OCI-LY7 (cell line): ENCODE measurements around the gene APLP2. TPM values are rescaled to one million over a fixed set of nuclear protein-coding genes. Genes with fewer than 3 reads are reported as not detected.

Experiments used
- BruUV-seq: library from RNA; stranded (reverse); fragments of 400-500 nt; replicated peaks from 2 replicates; lab custom pipeline; 2021; lab: Mats Ljungman, UMichigan
- CTCF ChIA-PET: fragments of 300-600 bp; sonication (Branson Sonifier 250); formaldehyde crosslinking; loops from one replicate; lab custom pipeline; 2022; ENCODE audit warnings: antibody characterized with exemption; ENCODE audit not compliant: unreplicated experiment; lab: Charles Lee
- POLR2A ChIA-PET: fragments of 300-600 bp; sonication (Branson Sonifier 250); formaldehyde crosslinking; loops from one replicate; lab custom pipeline; 2022; ENCODE audit warnings: antibody characterized with exemption; lab: Charles Lee
- DNase-seq: peaks from one replicate; pipeline ENCODE4 v3.0.0-alpha.2; 2015; ENCODE audit warnings: low spot score
- H2AFZ ChIP-seq: fragments of 200-600 bp; sonication (generic), shearing (Covaris generic); 2 replicates; pipeline ENCODE4 v1.6.1; 2014; ENCODE audit warnings: mild to moderate bottlenecking, antibody characterized with exemption, low read length, moderate library complexity
- H3K27ac ChIP-seq: fragments of 200-600 bp; sonication (generic); 2 replicates; pipeline ENCODE4 v1.5.1; 2014; ENCODE audit warnings: mixed run types, low read depth, mild to moderate bottlenecking, moderate library complexity, low read length, inconsistent platforms; ENCODE audit not compliant: poor library complexity, severe bottlenecking
- H3K36me3 ChIP-seq: fragments of 200-600 bp; sonication (generic); 2 replicates; pipeline ENCODE4 v1.6.1; 2014; ENCODE audit warnings: mild to moderate bottlenecking, antibody characterized with exemption, low read length, moderate library complexity, mixed read lengths; ENCODE audit not compliant: insufficient read depth
- H3K4me1 ChIP-seq: fragments of 200-600 bp; sonication (generic); 2 replicates; pipeline ENCODE4 v1.5.1; 2014; ENCODE audit warnings: mild to moderate bottlenecking, low read length; ENCODE audit not compliant: insufficient read depth, poor library complexity, severe bottlenecking
- H3K4me2 ChIP-seq: fragments of 200-600 bp; sonication (generic); 2 replicates; pipeline ENCODE4 v1.6.1; 2014; ENCODE audit warnings: mild to moderate bottlenecking, low read length
- H3K4me3 ChIP-seq: fragments of 200-600 bp; sonication (generic); 2 replicates; pipeline ENCODE4 v1.5.1; 2014; ENCODE audit warnings: mild to moderate bottlenecking, low read depth, low read length; ENCODE audit not compliant: poor library complexity, severe bottlenecking
- H3K79me2 ChIP-seq: fragments of 200-600 bp; sonication (generic); 2 replicates; pipeline ENCODE4 v1.6.1; 2016; ENCODE audit warnings: low read depth, mild to moderate bottlenecking, low read length, moderate library complexity, mixed read lengths; ENCODE audit not compliant: insufficient read depth
- H3K9me2 ChIP-seq: fragments of 200-600 bp; sonication (generic); 2 replicates; pipeline ENCODE4 v1.6.1; 2016; ENCODE audit warnings: mild to moderate bottlenecking, low read length, mixed read lengths; ENCODE audit not compliant: insufficient read depth
- H3K9me3 ChIP-seq: fragments of 200-600 bp; sonication (generic); 2 replicates; pipeline ENCODE4 v1.6.1; 2014; ENCODE audit warnings: mild to moderate bottlenecking, mixed run types, low read length, mixed read lengths
- H4K20me1 ChIP-seq: fragments of 200-600 bp; sonication (generic); 2 replicates; pipeline ENCODE4 v1.6.1; 2014; ENCODE audit warnings: mild to moderate bottlenecking, antibody characterized with exemption, low read length, moderate library complexity, mixed read lengths; ENCODE audit not compliant: insufficient read depth
- CTCF ChIP-seq: fragments of 200-600 bp; sonication (generic); conservative IDR thresholded peaks from 2 replicates; pipeline ENCODE4 v1.5.1; 2014; ENCODE audit warnings: mild to moderate bottlenecking, antibody characterized with exemption, low read length, moderate library complexity, mixed read lengths
- EZH2phosphoT487 ChIP-seq: fragments of 200-600 bp; sonication (generic); IDR thresholded peaks from 2 replicates; pipeline ENCODE4 v1.6.1; 2018; ENCODE audit warnings: low read depth, borderline replicate concordance, mild to moderate bottlenecking, mixed run types, antibody characterized with exemption, low read length, moderate library complexity, mixed read lengths
- intact Hi-C: fragments of 100-400 bp; cut with micrococcal nuclease; formaldehyde crosslinking; loops from one replicate; pipeline ENCODE4 v1.10.0; 2022; ENCODE audit not compliant: unreplicated experiment
- total RNA-seq, 2 experiments: library from RNA; depleted of rRNA in 1 of 2; stranded (reverse); fragments of >200 nt in 1 of 2; shearing (Covaris generic) in 1 of 2; gene quantifications; 2 replicates each; pipeline ENCODE4 v1.2.3, GENCODE V29; 2014 to 2022

The APLP2 gene
- total RNA-seq, 2 experiments from 2014 or later, result 147 to 284 TPM

- peaks cover 76% of the 10 kb centered on the region for H3K4me1 ChIP-seq
- H3K9me2 ChIP-seq, result no peaks in the 10 kb centered on the region
- no peaks in the 10 kb centered on the region for H3K9me3 ChIP-seq
- peak overlapping the region; percentile 74 for H3K4me3 ChIP-seq
- peak overlapping the region; percentile 93 for H3K27ac ChIP-seq
- peaks cover 68% of the 10 kb centered on the region for H3K79me2 ChIP-seq
- H4K20me1 ChIP-seq, result no peaks in the 10 kb centered on the region
- H3K4me2 ChIP-seq, result peak overlapping the region; percentile 95
- POLR2A ChIA-PET, result interaction anchor here (0.6 to 4.4 kb wide), 13 partner anchors 10 to 674 kb away, joined by 3 to 17 read pairs (median 5); no protein-coding TSS in a partner anchor
- H3K36me3 ChIP-seq, result peaks cover 53% of the 10 kb centered on the region; the same call in 1 of the 2 replicates
- BruUV-seq, result no TSS peak
- no peak for TF ChIP-seq EZH2phosphoT487
- no peak for TF ChIP-seq CTCF
- no peak overlapping the region for H2AFZ ChIP-seq
- CTCF ChIA-PET, result interaction anchor here (0.9 kb wide), 1 partner anchor 16 kb away, joined by 3 read pairs; no protein-coding TSS in a partner anchor
- DNase-seq, result peak; percentile 57
- intact Hi-C loops, result loop anchor here (2.0 to 5.0 kb wide), 3 partner anchors 43 to 1689 kb away; no protein-coding TSS in a partner anchor
Observed at GRCh38 chr11:130161441-130162145, 91.9 kb downstream of the APLP2 start.

- Histone ChIP-seq H3K9me2 (no peaks in the 10 kb centered on the region), H2AFZ (no peak overlapping the region), H3K79me2 (peaks cover 79% of the 10 kb centered on the region), H3K36me3 (peaks cover 53% of the 10 kb centered on the region; the same call in 1 of the 2 replicates), H3K4me3 (peak overlapping the region; percentile 74), H3K27ac (peak overlapping the region; percentile 93), H3K9me3 (no peaks in the 10 kb centered on the region), H3K4me2 (peak overlapping the region; percentile 95), H3K4me1 (peaks cover 81% of the 10 kb centered on the region), H4K20me1 (no peaks in the 10 kb centered on the region)
- CTCF ChIA-PET, result no interaction called here
- intact Hi-C loops, result loop anchor here (5.0 kb wide), 2 partner anchors 1540 to 1690 kb away; no protein-coding TSS in a partner anchor
- POLR2A ChIA-PET, result interaction anchor here (1.0 to 4.4 kb wide), 10 partner anchors 9 to 216 kb away, joined by 3 to 17 read pairs (median 6); no protein-coding TSS in a partner anchor
- peak; percentile 58 for DNase-seq
- no TSS peak for BruUV-seq
- TF ChIP-seq CTCF (no peak), EZH2phosphoT487 (no peak)
Observed at GRCh38 chr11:130162733-130163132, 93.0 kb downstream of the APLP2 start.
